Suprapubic skin (tissue), 4 donors: ENCODE measurements around the gene ARRDC4. TPM values are rescaled to one million over a fixed set of nuclear protein-coding genes. Genes with fewer than 3 reads are reported as not detected.
"Not testable (repeated sequence)": the region's sequence is repeated elsewhere in the genome, so short reads cannot be mapped to it uniquely, and the experiment has no call there.

Experiments
- DNase-seq, 2 donors: peaks; one replicate each; pipeline ENCODE4 v3.0.0-alpha.2; 2019; ENCODE audit warnings: low spot score in 2 of 2
- H3K27ac ChIP-seq: fragments of 200-600 bp; sonication (generic); one replicate; pipeline ENCODE4 v1.5.1; 2019
- H3K27me3 ChIP-seq: fragments of 200-600 bp; sonication (generic); one replicate; pipeline ENCODE4 v1.5.1; 2019
- H3K36me3 ChIP-seq: fragments of 200-600 bp; sonication (generic); one replicate; pipeline ENCODE4 v1.5.1; 2019
- H3K4me1 ChIP-seq: fragments of 200-600 bp; sonication (generic); one replicate; pipeline ENCODE4 v1.5.1; 2019
- H3K4me3 ChIP-seq: fragments of 200-600 bp; sonication (generic); one replicate; pipeline ENCODE4 v1.5.1; 2019; ENCODE audit warnings: mild to moderate bottlenecking
- H3K9me3 ChIP-seq: fragments of 200-600 bp; sonication (generic); one replicate; pipeline ENCODE4 v1.5.1; 2019
- EP300 ChIP-seq: sonication (generic); formaldehyde crosslinking; IDR thresholded peaks from one replicate; pipeline ENCODE4 v1.6.1; 2017; ENCODE audit warnings: antibody characterized with exemption
- POLR2A ChIP-seq, 2 donors: fragments of 450-650 bp; IDR thresholded peaks; one replicate each; pipeline ENCODE4 v1.6.1; 2017; ENCODE audit warnings: antibody characterized with exemption in 2 of 2, mild to moderate bottlenecking in 2 of 2, moderate library complexity in 2 of 2
- POLR2AphosphoS5 ChIP-seq, 3 donors: sonication (generic); formaldehyde crosslinking; IDR thresholded peaks; one replicate each; pipeline ENCODE4 v1.6.1; 2017; ENCODE audit warnings: antibody characterized with exemption in 3 of 3
- WGBS: methylation state at CpG from one replicate; pipeline ENCODE4 v1.1.5; 2018; 5-methylcytosine and 5-hydroxymethylcytosine counted together
- total RNA-seq, 4 donors: library from RNA; depleted of rRNA; stranded (reverse); fragments of >200 nt; gene quantifications; one replicate each; pipeline ENCODE4 v1.1.0, GENCODE V29; 2016
- TF ChIP-seq, protein P1 (sequence below), 2 donors: fragments of 200-600 bp in 1 of 2; fragments of 450-650 bp in 1 of 2; sonication (generic) in 1 of 2; IDR thresholded peaks; one replicate each; pipeline ENCODE4 v1.5.1; 2016 to 2019; ENCODE audit warnings: antibody characterized with exemption in 2 of 2, mild to moderate bottlenecking in 1 of 2, moderate library complexity in 1 of 2

The ARRDC4 gene
- total RNA-seq, 4 donors from 2014 or later = 57.7 to 67.1 (median 66.3) TPM

- no peak overlapping the region for H3K27ac ChIP-seq
- 73% methylated on average over 3 of the region's 3 CpGs for WGBS
- TF ChIP-seq POLR2A (IDR thresholded peaks at IDR 0.05) = no peak
- TF ChIP-seq, protein P1, sequence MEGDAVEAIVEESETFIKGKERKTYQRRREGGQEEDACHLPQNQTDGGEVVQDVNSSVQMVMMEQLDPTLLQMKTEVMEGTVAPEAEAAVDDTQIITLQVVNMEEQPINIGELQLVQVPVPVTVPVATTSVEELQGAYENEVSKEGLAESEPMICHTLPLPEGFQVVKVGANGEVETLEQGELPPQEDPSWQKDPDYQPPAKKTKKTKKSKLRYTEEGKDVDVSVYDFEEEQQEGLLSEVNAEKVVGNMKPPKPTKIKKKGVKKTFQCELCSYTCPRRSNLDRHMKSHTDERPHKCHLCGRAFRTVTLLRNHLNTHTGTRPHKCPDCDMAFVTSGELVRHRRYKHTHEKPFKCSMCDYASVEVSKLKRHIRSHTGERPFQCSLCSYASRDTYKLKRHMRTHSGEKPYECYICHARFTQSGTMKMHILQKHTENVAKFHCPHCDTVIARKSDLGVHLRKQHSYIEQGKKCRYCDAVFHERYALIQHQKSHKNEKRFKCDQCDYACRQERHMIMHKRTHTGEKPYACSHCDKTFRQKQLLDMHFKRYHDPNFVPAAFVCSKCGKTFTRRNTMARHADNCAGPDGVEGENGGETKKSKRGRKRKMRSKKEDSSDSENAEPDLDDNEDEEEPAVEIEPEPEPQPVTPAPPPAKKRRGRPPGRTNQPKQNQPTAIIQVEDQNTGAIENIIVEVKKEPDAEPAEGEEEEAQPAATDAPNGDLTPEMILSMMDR (IDR thresholded peaks at IDR 0.05) = no peak
- TF ChIP-seq POLR2AphosphoS5 (IDR thresholded peaks at IDR 0.05) = no peak
- H3K36me3 ChIP-seq = no peaks in the 10 kb centered on the region
- no peak for DNase-seq
- no peak overlapping the region for H3K4me3 ChIP-seq
- H3K4me1 ChIP-seq = peaks cover 14% of the 10 kb centered on the region
- no peaks in the 10 kb centered on the region for H3K9me3 ChIP-seq
- H3K27me3 ChIP-seq = no peaks in the 10 kb centered on the region
Observed at GRCh38 chr15:97981058-97981457, 20.6 kb downstream of the ARRDC4 start.

GRCh38 chr15:97981758-97982157, 21.3 kb downstream of the ARRDC4 start:
- H3K36me3 ChIP-seq = no peaks in the 10 kb centered on the region
- DNase-seq = no peak
- no peak overlapping the region for H3K4me3 ChIP-seq
- WGBS = 91% methylated on average over 1 of the region's 1 CpG
- H3K4me1 ChIP-seq = peaks cover 7% of the 10 kb centered on the region
- no peaks in the 10 kb centered on the region for H3K27me3 ChIP-seq
- no peak overlapping the region for H3K27ac ChIP-seq
- no peaks in the 10 kb centered on the region for H3K9me3 ChIP-seq
- TF ChIP-seq, protein P1 (IDR thresholded peaks at IDR 0.05) = no peak
- TF ChIP-seq POLR2AphosphoS5 (IDR thresholded peaks at IDR 0.05) (no peak), POLR2A (IDR thresholded peaks at IDR 0.05) (no peak), EP300 (no peak)

DNA sequence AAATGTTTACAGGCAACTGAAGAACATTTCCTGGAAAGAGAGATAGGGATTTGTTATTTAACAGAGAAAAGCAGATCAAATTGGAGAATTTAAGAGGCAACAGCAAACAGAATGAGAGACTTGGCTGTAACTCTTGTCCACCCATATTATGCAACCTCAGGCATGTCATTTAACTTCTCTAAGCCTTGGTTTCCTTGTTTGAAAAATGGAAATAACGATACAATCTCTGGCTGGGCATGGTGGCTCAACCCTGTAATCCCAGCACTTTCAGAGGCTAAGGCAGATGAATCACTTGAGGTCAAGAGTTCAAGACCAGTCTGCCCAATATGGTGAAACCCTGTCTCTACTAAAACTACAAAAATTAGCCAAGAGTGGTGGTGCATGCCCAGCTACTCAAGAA, 23.7 kb downstream of the ARRDC4 start:
- H3K4me1 ChIP-seq = peaks cover 3% of the 10 kb centered on the region
- no peak overlapping the region for H3K27ac ChIP-seq

GRCh38 chr15:97985979-97986378, 25.5 kb downstream of the ARRDC4 start:
- DNase-seq, H3K27me3 ChIP-seq, H3K4me3 ChIP-seq, H3K36me3 ChIP-seq, H3K9me3 ChIP-seq, H3K4me1 ChIP-seq, H3K27ac ChIP-seq: not testable (repeated sequence)
- 86% methylated on average over 2 of the region's 2 CpGs for WGBS

More for the DNA sequence above, 23.7 kb downstream of the ARRDC4 start:
- TF ChIP-seq POLR2AphosphoS5 (IDR thresholded peaks at IDR 0.05) = no peak
- Histone ChIP-seq H3K9me3 (no peaks in the 10 kb centered on the region), H3K4me3 (no peak overlapping the region), H3K36me3 (no peaks in the 10 kb centered on the region), H3K27me3 (no peaks in the 10 kb centered on the region)
- DNase-seq = no peak
- 57% methylated on average over 1 of the region's 1 CpG for WGBS

- DNase-seq = no peak
- Histone ChIP-seq H3K27ac (no peak overlapping the region), H3K4me1 (peaks cover 3% of the 10 kb centered on the region), H3K27me3 (no peaks in the 10 kb centered on the region), H3K36me3 (no peaks in the 10 kb centered on the region), H3K4me3 (no peak overlapping the region), H3K9me3 (no peaks in the 10 kb centered on the region)
- TF ChIP-seq, protein P1 (IDR thresholded peaks at IDR 0.05) = no peak
- TF ChIP-seq POLR2AphosphoS5 (IDR thresholded peaks at IDR 0.05) (no peak), POLR2A (IDR thresholded peaks at IDR 0.05) (no peak), EP300 (no peak)
- 90% methylated on average over 2 of the region's 2 CpGs for WGBS
Observed at GRCh38 chr15:97986781-97987180, 26.3 kb downstream of the ARRDC4 start.

GRCh38 chr15:97989299-97989698, 28.8 kb downstream of the ARRDC4 start:
- 41% methylated on average over 2 of the region's 2 CpGs for WGBS
- Histone ChIP-seq H3K27ac (no peak overlapping the region), H3K4me1 (peaks cover 8% of the 10 kb centered on the region), H3K4me3 (no peak overlapping the region), H3K36me3 (no peaks in the 10 kb centered on the region), H3K9me3 (no peaks in the 10 kb centered on the region), H3K27me3 (no peaks in the 10 kb centered on the region)
- DNase-seq = no peak
- no peak for TF ChIP-seq EP300

GRCh38 chr15:97991972-97992541, 31.6 kb downstream of the ARRDC4 start:
- H3K27me3 ChIP-seq = no peaks in the 10 kb centered on the region
- peaks cover 16% of the 10 kb centered on the region for H3K4me1 ChIP-seq
- H3K27ac ChIP-seq = no peak overlapping the region
- 89% methylated on average over 3 of the region's 3 CpGs for WGBS
- TF ChIP-seq POLR2A (IDR thresholded peaks at IDR 0.05) (no peak), EP300 (no peak), POLR2AphosphoS5 (IDR thresholded peaks at IDR 0.05) (no peak)
- TF ChIP-seq, protein P1 (IDR thresholded peaks at IDR 0.05) = no peak
- no peaks in the 10 kb centered on the region for H3K36me3 ChIP-seq
- H3K4me3 ChIP-seq = no peak overlapping the region
- no peaks in the 10 kb centered on the region for H3K9me3 ChIP-seq
- no peak for DNase-seq
